Measurements from ENCODE around the gene RASA3.

- TF ChIP-seq CTCF (IDR thresholded peaks at IDR 0.05) (no peak), POLR2A (IDR thresholded peaks at IDR 0.05) (no peak)
Measured at GRCh38 chr13:114022309-114022669, 110.1 kb downstream of the RASA3 start.

Measured in right lobe of liver (tissue), 4 donors.